HG02798 (cell line): ENCODE data around the gene PTS.
"Not testable (repeated sequence)": the region's sequence is repeated elsewhere in the genome, so short reads cannot be mapped to it uniquely, and the experiment has no call there.

Source experiments
- ATAC-seq: cut with Tn5 transposase; IDR thresholded peaks from one replicate; pipeline ENCODE4 v1.9.1; 2021; ENCODE audit warnings: mild to moderate bottlenecking; ENCODE audit not compliant: unreplicated experiment, poor library complexity

PTS gene

GRCh38 chr11:112226062-112226830 is at the start of gene PTS:
Gene PTS, plus strand, starts transcription at chr11:112226428. Its CDS starts 16 bp downstream, at chr11:112226444.
- ATAC-seq: peak; percentile 96

GRCh38 chr11:112177589-112177988 is 48.6 kb upstream of the PTS start:
- no peak for ATAC-seq

GRCh38 chr11:112178428-112178827 is 47.8 kb upstream of the PTS start:
- ATAC-seq: no peak

- no peak for ATAC-seq
These were observed 47.3 kb upstream of the PTS start for GRCh38 chr11:112178936-112179335.

DNA sequence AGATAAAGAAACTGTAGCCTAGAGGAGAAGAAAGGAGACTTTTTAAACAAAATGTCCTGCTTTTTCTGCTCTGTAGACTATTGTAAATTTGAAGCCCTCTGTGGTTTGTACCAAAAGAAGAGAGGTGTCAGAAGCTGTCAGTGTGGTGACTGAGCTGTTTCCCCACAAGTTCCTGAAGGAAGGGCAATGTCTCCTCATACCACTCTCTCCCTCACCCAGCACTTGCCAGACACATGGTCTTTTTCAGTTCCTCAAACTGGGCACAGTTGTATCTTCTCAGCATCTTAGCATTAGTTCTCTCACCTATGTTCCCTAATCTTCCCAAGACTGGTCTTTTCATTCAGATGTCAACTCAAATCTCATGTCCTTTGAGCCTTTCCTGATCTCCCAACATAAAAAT is 46.6 kb upstream of the PTS start:
- ATAC-seq: peak; percentile 76

DNA sequence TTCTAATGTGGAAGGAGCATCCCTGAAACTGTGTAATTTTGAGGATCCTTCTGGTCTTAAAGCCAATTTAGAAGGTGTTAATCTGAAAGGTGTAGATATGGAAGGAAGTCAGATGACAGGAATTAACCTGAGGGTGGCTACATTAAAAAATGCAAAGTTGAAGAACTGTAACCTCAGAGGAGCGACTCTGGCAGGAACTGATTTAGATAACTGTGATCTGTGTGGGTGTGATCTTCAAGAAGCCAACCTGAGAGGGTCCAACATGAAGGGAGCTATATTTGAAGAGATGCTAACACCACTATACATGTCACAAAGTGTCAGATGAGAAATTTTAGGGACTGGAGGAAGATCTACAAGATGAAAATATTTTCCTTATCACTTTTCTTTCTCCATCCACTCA is 43.4 kb upstream of the PTS start:
- ATAC-seq: no peak

GRCh38 chr11:112185883-112186282 is 40.3 kb upstream of the PTS start:
- ATAC-seq: no peak

DNA sequence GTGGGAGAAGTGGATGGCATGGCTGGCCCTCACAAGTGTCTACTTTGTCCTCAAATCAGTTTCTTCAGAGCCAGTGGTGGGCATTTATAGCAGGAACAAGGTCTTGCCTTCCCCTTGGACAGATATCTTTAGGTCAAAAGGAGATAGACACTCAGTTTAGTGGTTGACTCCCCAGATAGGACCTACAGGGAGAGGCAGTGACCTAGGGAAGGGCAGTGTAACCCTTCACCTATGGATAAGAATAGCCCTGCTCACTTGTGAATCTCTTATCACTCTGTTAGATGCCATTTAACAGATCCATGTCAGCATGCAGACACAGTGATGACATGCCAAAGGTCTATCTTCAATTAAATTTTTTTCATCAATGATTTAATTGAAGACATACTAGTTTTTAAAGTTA is 39.9 kb upstream of the PTS start:
- no peak for ATAC-seq

- not testable (repeated sequence) for ATAC-seq
These were observed 31.1 kb upstream of the PTS start for GRCh38 chr11:112195113-112195512.

GRCh38 chr11:112195951-112196351 is 30.3 kb upstream of the PTS start:
- ATAC-seq: no peak

DNA sequence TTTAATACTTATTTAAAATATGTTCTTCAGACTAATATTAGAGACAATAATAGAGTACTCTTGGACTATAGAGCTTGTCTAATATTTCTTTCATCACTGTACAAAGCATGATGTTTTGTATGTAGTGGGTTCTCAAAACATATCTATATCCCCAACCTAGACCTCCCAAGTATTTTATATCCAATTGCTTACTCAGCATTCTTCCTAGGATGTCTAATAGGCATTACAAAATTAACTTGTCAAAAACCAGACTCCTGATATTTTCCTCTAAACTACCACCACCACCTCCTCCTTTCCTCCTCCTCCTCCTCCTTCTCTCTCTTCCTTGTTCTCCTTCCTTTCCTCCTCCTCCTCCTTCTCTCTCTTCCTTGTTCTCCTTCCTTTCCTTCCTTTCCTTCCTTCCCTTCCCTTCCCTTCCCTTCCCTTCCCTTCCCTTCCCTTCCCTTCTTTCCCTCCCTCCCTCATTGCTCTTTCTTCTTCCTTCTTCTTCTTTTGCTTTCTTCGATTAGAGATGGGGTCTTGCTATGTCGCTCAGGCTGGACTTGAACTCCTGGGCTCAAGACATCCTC is 29.6 kb upstream of the PTS start:
- no peak for ATAC-seq

DNA sequence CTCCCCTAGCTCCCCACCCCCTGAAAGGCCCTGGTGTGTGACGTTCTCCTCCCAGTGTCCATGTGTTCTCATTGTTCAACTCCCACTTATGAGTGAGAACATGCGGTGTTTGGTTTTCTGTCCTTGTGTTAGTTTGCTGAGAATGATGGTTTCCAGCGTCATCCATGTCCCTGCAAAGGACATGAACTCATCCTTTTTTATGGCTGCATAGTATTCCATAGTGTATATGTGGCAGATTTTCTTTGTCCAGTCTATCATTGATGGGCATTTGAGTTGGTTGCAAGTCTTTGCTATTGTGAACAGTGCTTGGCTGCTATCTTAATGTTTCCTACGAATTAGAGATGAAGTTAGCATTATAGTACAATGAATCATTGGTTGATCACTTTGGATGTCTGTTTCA is 27.1 kb upstream of the PTS start:
- ATAC-seq: not testable (repeated sequence)

GRCh38 chr11:112200252-112200651 is 26.0 kb upstream of the PTS start:
- ATAC-seq: no peak

GRCh38 chr11:112206071-112206470 is 20.2 kb upstream of the PTS start:
- ATAC-seq: no peak

- ATAC-seq: no peak
These were observed 15.3 kb upstream of the PTS start for GRCh38 chr11:112210890-112211289.

- no peak for ATAC-seq
These were observed 14.7 kb upstream of the PTS start for GRCh38 chr11:112211536-112211935.

GRCh38 chr11:112212290-112212689 is 13.9 kb upstream of the PTS start:
- ATAC-seq: no peak

DNA sequence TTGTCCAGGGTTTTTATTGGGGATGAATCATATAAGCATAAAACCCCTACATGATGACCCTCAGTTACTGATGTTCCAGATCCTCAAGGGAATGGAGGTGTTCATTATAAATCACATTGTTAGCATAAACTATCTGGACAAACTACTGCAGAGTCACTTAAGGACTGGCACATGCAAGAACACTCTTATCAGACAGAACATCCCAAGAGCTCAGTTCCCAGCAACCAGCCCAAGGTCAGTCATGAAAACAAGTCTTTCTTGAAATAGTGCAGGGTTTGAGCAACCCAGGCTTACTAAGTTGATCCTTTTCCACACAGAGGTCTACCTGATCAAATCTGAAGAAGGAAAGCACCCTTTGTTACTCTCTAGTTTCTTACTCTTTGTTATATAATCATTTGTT is 13.5 kb upstream of the PTS start:
- ATAC-seq: no peak

DNA sequence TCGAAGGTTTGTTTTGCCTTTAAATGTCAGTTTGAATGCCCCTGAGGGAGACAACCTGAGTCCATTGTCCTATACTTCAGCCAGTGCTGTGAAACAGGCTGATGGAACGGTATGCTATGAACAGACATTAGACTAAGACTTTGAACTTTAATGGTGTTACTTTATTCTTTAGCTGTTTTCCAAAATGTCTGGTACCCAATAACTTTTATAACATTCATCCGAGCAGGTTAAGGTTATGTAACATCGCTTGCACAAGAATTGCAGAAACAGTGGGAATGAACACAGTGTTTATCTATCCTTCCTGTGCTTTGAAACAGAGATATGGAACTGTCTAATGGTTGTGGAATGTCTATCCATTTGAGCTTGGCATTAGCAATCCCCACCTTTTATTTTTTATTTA is 12.5 kb upstream of the PTS start:
- no peak for ATAC-seq

DNA sequence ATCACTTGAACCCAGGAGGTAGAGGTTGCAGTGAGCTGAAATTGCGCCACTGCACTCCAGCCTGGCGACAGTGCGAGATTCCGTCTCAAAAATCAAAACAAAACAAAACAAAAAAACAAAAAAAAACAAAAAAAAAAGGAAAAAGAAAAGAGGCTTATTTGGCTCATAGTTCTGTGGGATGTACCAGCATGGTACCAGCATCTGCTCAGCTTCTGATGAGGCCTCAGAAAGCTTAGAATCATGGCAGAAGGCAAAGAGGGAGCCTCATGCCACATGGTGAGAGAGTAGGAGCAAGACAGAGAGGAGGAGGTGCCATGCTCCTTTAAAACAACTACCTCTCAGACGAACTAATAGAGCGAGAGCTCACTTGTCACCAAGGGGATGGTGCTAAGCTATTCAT is 10.6 kb upstream of the PTS start:
- ATAC-seq: no peak

DNA sequence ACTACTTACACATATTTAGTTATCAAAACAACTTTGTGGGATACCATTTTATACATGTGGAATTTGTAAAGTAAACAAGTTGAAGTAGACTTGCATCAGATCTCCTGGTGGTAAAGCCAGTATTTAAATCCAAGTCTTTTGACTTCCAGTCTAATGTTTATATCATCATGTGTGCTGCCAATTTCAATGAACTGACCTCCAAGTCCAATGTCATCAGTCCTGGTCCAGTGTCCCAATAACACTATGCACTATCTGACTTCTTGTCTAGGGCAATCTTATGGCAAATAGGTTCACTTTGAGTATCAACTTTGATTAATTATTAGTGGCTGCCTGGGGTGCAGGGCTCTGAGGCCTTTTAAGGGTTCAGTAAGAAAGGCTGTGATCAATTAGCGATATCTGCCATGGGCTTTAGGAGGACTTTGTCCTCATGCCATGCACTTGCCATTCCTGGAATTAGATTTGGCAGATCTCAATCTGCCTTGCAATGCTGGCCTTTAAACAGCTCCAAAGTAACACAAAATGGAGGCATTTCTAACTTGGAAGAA is 9.6 kb upstream of the PTS start:
- no peak for ATAC-seq
